H1 (cell line): ENCODE results near the gene USP3. TPM values are rescaled to one million over a fixed set of nuclear protein-coding genes. Genes with fewer than 3 reads are reported as not detected.

ENCODE experiments used
- BACH1 ChIP-seq: IDR thresholded peaks from 2 replicates; pipeline ENCODE4 v1.6.1; 2012; ENCODE audit warnings: low read length, improper control_type of control experiment
- BRCA1 ChIP-seq: IDR thresholded peaks from 2 replicates; pipeline ENCODE4 v1.6.1; 2012; ENCODE audit warnings: low read depth, low read length, improper control_type of control experiment
- CBX5 ChIP-seq: fragments of 300-800, 300-1000 bp; sonication (generic); IDR thresholded peaks from 2 replicates; pipeline ENCODE4 v1.7.1; 2016; ENCODE audit warnings: antibody characterized with exemption, low read length, low read depth
- CREB1 ChIP-seq: IDR thresholded peaks from 2 replicates; pipeline ENCODE4 v1.6.1; 2012; ENCODE audit warnings: inconsistent platforms
- KDM5A ChIP-seq: fragments of 200-600 bp; IDR thresholded peaks from 2 replicates; pipeline ENCODE4 v1.7.1; 2012; ENCODE audit warnings: mild to moderate bottlenecking, low read length, inconsistent platforms, mixed read lengths
- POU5F1 ChIP-seq: IDR thresholded peaks from 2 replicates; pipeline ENCODE4 v1.6.1; 2011; ENCODE audit warnings: low read depth, mild to moderate bottlenecking, low read length, moderate library complexity
- RNF2 ChIP-seq: fragments of 200-900, 300-1000 bp; sonication (generic); IDR thresholded peaks from 2 replicates; pipeline ENCODE4 v1.7.1; 2016; ENCODE audit warnings: borderline replicate concordance, low read depth, mild to moderate bottlenecking, antibody characterized with exemption, low read length; ENCODE audit not compliant: poor library complexity, severe bottlenecking; ENCODE audit errors: missing control alignments
- polyA plus RNA-seq, 7 experiments: library from polyadenylated mRNA; depleted of rRNA in 3 of 7; stranded (reverse) in 5 of 7; unstranded in 2 of 7; fragments of >200 nt in 5 of 7; fragments of 200-250 nt in 2 of 7; gene quantifications; 1 replicate in 5 of 7; 2 replicates in 1 of 7; 4 replicates in 1 of 7; pipeline versions ENCODE4 v1.2.1 to v1.2.3, GENCODE V29; 2011 to 2013; ENCODE audit warnings: missing spikeins in 2 of 7, mixed read lengths in 2 of 7
- total RNA-seq: library from RNA; stranded (reverse); fragmentation: NEBNext Ultra II Directional; extraction: Animal tissue kit (Norgen Biotek cat#: 25700); gene quantifications from 2 replicates; pipeline ENCODE4 v1.2.1, GENCODE V29; 2021

The USP3 gene
- total and polyA plus RNA-seq, 2 of the 8 experiments (the other 6 are each of a cell fraction or from before 2014, with no cell fraction given): 15.5 to 16.2 TPM

DNA sequence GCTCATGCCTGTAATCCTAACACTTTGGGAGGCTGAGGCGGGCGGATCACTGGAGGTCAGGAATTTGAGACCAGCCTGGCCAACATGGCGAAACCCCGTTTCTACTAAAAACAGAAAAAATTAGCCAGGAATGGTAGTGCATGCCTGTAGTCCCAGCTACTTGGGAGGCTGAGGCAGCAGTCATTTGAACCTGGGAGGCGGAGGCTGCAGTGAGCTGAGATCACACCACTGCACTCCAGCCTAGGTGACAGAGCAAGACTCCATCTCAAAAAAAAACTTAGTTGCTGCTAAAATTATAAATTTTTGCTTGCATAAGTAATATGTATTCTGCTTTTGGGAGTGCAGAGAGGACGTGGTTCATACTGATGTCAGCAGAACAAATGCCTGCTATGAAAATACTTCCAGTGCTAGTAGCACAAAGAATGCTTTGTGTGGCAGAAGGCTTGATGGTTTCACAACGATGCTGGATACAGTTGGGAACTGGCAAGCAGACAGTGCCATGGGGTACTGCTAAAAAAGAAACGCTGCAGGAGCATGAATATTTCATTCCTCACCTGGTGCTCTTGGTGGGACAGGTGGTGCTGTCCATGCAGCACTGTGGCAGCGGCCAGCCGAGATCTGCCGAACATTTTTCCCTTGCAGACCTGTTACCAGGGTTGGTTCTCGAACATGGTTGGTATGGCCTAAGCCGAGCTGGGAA is 123.9 kb downstream of the USP3 start (continued):
- no peak for TF ChIP-seq CBX5
- no peak for TF ChIP-seq RNF2
- TF ChIP-seq BACH1: no peak
- no peak for TF ChIP-seq BRCA1
- no peak for TF ChIP-seq KDM5A
- TF ChIP-seq CREB1: no peak
- TF ChIP-seq POU5F1: no peak
